NK-92 treated with Interleukin-12 subunit alpha and Interleukin-12 subunit beta, amount 100 ng/mL, for 24 hours (cell line): Measurements from ENCODE around the gene CCDC201.
A peak's percentile ranks its signal among the peaks of the same experiment; 100 is the strongest.

Experiments
- DNase-seq: peaks from one replicate; lab custom pipeline; 2025; lab: John Stamatoyannopoulos, UW

Gene CCDC201

DNA sequence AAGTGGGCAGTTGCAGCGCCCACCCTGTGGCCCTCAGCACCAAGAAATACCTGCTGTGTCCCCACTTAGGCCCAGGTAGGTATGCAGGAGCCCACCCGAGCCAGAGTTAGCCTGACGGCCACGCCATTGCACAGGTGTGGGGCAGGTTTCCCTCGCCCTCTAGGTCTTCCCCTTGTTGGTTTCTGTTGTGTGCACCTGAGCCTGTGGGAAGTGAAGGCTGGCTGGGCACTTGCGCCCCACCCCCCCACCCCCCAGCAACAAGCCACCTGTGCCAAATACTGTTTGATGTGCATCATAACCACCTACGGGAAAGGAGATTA, at the start of gene CCDC201:
TSS of gene CCDC201 (minus strand) at position 48 of the 320 bp plus-strand sequence. CDS start 75 bp downstream, outside the sequence.
- DNase-seq: no peak

GRCh38 chr7:45921699-45922519, 49.0 kb upstream of the CCDC201 start:
- DNase-seq: no peak

DNA sequence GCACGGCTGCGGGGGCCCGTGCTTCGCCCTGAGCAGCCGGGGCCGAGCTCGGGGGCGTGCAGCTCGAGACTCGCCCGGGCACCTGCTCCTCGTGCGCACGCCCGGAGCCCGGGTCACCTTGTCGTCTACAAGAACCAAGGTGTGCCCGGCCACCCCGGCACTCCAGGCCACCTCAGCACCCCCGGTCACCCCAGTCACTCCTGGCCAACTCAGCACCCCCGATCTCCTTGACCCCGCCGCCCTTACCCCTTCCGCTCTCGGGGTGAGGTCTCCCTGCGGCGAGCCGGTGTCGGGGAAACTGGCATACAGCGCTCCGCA, 48.5 kb upstream of the CCDC201 start:
- DNase-seq: no peak

- no peak for DNase-seq
These were observed 47.9 kb upstream of the CCDC201 start, which contains the start of gene IGFBP3 for GRCh38 chr7:45920502-45921380. IGFBP3 (minus strand) TSS chr7:45921272; CDS start chr7:45921140, 132 bp downstream.

- DNase-seq: no peak
These were observed 47.1 kb upstream of the CCDC201 start for GRCh38 chr7:45919993-45920459.

DNA sequence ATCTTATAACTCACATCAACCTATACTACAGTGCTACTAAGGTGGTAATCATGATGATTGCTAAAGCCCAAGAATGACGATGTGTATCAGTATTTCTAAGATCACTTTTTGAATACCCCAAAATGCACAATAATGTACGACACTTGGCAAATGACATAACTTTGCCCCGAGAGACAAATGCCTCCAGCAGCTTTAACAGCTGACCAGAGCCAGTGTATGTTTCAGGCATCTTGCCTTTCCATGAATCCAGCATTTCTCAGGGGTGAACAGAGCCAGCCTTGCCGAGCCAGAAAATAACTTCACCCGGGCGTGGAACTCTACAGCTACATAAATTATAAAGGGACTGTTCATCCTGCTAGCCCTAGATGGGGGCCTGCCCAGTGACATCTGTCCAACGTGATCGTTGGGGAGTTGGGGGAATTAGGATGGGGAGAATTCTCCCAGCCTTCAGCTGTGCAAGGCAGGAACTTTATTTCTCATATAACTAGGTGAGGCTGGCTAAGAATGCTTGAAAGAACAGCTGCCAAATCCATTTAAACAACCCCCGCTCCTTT, 46.4 kb upstream of the CCDC201 start:
- DNase-seq: no peak

- no peak for DNase-seq
These were observed 45.7 kb upstream of the CCDC201 start for GRCh38 chr7:45918556-45918955.

DNA sequence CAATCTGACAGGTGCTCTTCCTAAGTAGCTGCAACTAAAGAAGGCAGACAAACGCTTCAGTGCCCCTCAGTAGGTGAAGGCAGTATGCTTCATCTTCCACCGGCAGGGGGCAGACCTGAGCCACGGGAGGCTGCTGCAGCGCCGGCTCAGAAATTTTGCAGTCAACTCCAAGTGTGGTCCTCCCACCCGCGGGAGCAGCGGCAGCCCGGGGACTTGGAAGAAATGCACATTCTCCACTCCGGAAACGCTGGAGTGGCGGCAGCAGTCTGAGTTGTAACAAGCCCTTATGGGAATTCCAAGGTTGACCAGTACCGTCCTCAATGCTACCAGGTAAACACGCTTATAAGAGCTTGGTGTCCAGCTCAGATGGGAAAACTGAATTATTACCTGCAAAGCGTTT, 44.8 kb upstream of the CCDC201 start:
- peak; percentile 56 for DNase-seq

GRCh38 chr7:45917064-45917463, 44.2 kb upstream of the CCDC201 start:
- no peak for DNase-seq

GRCh38 chr7:45915606-45916005, 42.7 kb upstream of the CCDC201 start:
- no peak for DNase-seq

DNA sequence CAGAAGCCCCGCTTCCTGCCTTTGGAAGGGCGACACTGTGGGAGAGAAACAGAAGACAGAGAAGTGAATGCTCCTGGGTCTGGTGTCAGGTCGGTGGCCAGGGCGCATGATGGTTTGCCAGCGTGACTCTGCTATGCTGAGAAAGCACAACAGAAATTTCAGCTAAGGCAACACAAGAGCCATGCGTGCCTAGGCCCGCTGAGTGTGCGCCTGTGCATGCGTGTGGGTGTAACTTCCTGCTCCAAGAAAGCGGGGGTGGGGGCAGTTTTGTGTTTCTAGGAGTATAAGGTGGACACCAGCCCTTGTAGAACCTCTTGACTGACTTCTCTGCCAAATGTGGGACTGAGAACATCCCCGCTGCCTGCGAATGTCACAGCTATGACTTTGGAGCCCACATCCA, 42.0 kb upstream of the CCDC201 start:
- DNase-seq: no peak

DNA sequence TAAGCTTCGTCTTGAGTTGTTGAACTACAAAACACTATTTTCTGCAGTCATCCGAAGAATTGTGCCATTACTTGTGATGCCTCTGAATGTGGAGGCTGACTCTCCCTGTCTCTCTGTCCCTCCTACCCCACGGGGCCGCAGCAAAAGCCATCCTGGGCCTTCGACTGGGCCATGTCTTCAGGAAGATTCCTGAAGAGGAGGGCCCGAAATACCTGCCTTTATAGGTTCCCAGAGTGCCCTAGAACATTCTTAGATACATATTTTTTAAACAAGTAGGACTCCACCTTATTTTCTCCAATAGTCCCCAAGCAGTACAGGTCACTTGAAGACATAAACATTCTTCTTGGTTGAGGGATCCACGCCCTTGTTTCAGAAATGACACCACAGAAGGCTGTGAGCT, 40.1 kb upstream of the CCDC201 start:
- DNase-seq: no peak

- no peak for DNase-seq
These were observed 38.4 kb upstream of the CCDC201 start for GRCh38 chr7:45911311-45911710.

GRCh38 chr7:45910855-45911254, 38.0 kb upstream of the CCDC201 start:
- DNase-seq: no peak

- no peak for DNase-seq
These were observed 36.7 kb upstream of the CCDC201 start for GRCh38 chr7:45909561-45909960.

GRCh38 chr7:45902820-45903219, 29.9 kb upstream of the CCDC201 start:
- no peak for DNase-seq

GRCh38 chr7:45901566-45901965, 28.7 kb upstream of the CCDC201 start:
- no peak for DNase-seq

DNA sequence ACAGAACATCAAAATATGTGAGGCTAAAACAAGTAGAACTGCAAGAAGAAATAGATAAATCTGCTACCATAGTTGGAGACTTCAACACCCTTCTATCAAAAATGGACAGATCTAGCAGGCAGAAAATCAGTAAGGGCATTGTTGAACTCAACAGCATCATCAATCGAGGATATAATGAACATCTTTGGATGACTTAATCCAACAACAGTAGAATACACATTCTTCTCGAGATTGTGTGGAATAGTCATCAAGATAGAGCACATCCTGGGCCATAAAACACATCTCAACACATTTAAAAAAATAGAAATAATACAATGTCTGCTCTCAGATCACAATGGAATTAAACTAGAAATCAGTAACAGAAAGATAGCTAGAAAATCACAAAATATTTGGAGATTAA, 25.3 kb upstream of the CCDC201 start:
- DNase-seq: no peak

GRCh38 chr7:45897042-45897690, 24.3 kb upstream of the CCDC201 start:
- DNase-seq: no peak

GRCh38 chr7:45894665-45895062, 21.8 kb upstream of the CCDC201 start:
- DNase-seq: no peak

DNA sequence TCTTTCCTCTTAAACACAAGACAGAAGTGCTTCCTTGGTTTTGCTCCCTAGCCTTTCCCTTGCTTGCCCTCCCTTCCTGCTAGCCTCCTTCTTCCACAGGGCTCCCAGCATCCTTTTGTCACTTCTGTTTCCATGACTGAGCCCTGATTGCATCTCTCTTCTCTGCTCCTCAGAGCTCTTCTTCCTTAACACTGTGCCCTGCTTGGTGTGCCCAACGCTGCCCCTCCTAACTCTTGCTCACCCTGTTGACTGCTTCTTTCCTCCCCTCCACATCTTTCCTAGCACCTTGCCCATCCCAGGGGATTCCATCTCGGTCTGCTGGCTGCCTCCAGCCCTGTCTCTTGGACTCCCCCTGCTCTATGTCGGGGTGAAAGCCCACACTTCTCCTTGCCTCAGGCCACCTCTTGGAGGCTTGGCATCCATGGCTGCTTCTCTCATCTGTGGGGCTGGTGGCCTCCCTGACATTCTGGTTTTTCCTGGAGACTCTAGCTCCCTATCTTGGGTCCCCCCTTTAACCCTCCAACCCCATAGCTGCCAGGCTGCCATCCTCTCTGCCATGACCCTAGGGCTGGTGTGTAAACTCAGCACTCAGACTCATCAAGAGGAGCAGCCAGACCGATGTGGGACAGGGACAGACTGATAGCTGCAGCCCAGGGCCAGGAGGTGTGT, 21.2 kb upstream of the CCDC201 start:
- no peak for DNase-seq
